ENCODE data around the gene ADGRL1.

DNA sequence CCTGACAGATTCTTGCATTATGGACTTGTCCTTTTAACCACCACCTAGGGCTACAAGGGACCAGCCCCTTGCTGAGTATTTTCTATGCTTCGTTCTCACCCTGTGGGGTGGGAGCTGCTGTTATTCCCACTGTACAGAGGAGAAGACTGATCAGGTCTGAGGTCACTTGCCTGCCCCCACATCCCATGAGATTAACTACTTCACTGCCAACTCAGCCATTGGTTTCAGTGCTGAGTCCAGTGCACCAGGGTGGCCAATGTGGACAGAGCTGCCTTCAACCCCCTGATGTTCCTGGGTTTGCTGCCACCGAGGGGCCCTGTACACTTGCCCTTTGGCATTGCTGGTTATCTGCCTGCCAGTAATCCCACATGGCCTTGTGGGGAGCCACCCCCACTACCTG is 95.3 kb downstream of the ADGRL1 start:
- no peak for TF ChIP-seq CTCF (IDR thresholded peaks at IDR 0.05)
- TF ChIP-seq POLR2A (IDR thresholded peaks at IDR 0.05): no peak

Measured in thyroid gland (tissue), 4 donors.